ENCODE data around the gene BCAP29.

- TF ChIP-seq CTCF (conservative IDR thresholded peaks at IDR 0.05; ENCODE audit: low read depth, low read length), result no peak
- no peak for TF ChIP-seq MXI1 (IDR thresholded peaks at IDR 0.05; ENCODE audit: borderline replicate concordance, low read depth, low read length)
- TF ChIP-seq CHD1 (IDR thresholded peaks at IDR 0.05; ENCODE audit: low read depth, low read length), result no peak
- TF ChIP-seq USF2 (IDR thresholded peaks at IDR 0.05; ENCODE audit: low read depth, low read length), result no peak
- no peak for TF ChIP-seq POLR2A (IDR thresholded peaks at IDR 0.05; ENCODE audit: low read depth, low read length)
- TF ChIP-seq CEBPB (IDR thresholded peaks at IDR 0.05; ENCODE audit: low read depth, low read length), result no peak
- TF ChIP-seq SMC3 (IDR thresholded peaks at IDR 0.05; ENCODE audit: low read depth, low read length), result no peak
- TF ChIP-seq RCOR1 (IDR thresholded peaks at IDR 0.05; ENCODE audit: insufficient replicate concordance, low read length), result no peak
- TF ChIP-seq MAZ (IDR thresholded peaks at IDR 0.05; ENCODE audit: borderline replicate concordance, low read depth, low read length), result no peak
Measured at GRCh38 chr7:107630342-107630741, 50.3 kb downstream of the BCAP29 start.
